ENCODE measurements around the gene DTX3.
"Not testable (repeated sequence)": the region's sequence is repeated elsewhere in the genome, so short reads cannot be mapped to it uniquely, and the experiment has no call there.

The DTX3 gene

GRCh38 chr12:57632958-57633840, 28.6 kb downstream of the DTX3 start, which contains the start of gene B4GALNT1:
TSS of gene B4GALNT1 (minus strand) at chr12:57633201. CDS start at chr12:57632132, 1,069 bp downstream.
- peak; percentile 70 for DNase-seq

GRCh38 chr12:57636731-57637130, 32.1 kb downstream of the DTX3 start:
- not testable (repeated sequence) for DNase-seq

- DNase-seq: no peak
These were observed 32.7 kb downstream of the DTX3 start for GRCh38 chr12:57637364-57637763.

GRCh38 chr12:57638096-57638495, 33.5 kb downstream of the DTX3 start:
- DNase-seq: no peak

- no peak for DNase-seq
These were observed 35.8 kb downstream of the DTX3 start for GRCh38 chr12:57640175-57641042.

GRCh38 chr12:57641699-57642442, 37.2 kb downstream of the DTX3 start:
- no peak for DNase-seq

GRCh38 chr12:57645990-57646658, 41.5 kb downstream of the DTX3 start:
- not testable (repeated sequence) for DNase-seq

GRCh38 chr12:57646659-57647049, 42.0 kb downstream of the DTX3 start:
- DNase-seq: not testable (repeated sequence)

- DNase-seq: no peak
These were observed 49.4 kb downstream of the DTX3 start for GRCh38 chr12:57654042-57654441.

GRCh38 chr12:57655541-57656240, 51.1 kb downstream of the DTX3 start:
- DNase-seq: no peak

- DNase-seq: not testable (repeated sequence)
These were observed 51.8 kb downstream of the DTX3 start for GRCh38 chr12:57656408-57656807.

- DNase-seq: no peak
These were observed 53.1 kb downstream of the DTX3 start for GRCh38 chr12:57657744-57658143.

- DNase-seq: no peak
These were observed 54.3 kb downstream of the DTX3 start for GRCh38 chr12:57658890-57659289.

All from stimulated activated CD4-positive, alpha-beta T cell treated with anti-CD3 and anti-CD28 coated beads, Interleukin-12 subunit alpha, Interleukin-12 subunit beta, amount 100 ng/mL, for 4 hours (primary cell).